ENCODE data around the gene ARFIP1. TPM values are rescaled to one million over a fixed set of nuclear protein-coding genes. Genes with fewer than 3 reads are reported as not detected.
"Not testable (repeated sequence)": the region's sequence is repeated elsewhere in the genome, so short reads cannot be mapped to it uniquely, and the experiment has no call there.

Gene ARFIP1
- total RNA-seq, 4 donors from 2014 or later, result 8.4 to 11.9 (median 9.7) TPM

- no peaks in the 10 kb centered on the region for H3K9me3 ChIP-seq
- H3K27me3 ChIP-seq, result no peaks in the 10 kb centered on the region
- H3K36me3 ChIP-seq, result peaks cover 0 to 8% of the 10 kb centered on the region in 2 donors
- DNase-seq (no peak), ATAC-seq (no peak)
- in situ Hi-C loops (cut with MboI; ENCODE audit: low sequenced_read_pairs in 4 of 4), result no loop called here
- H3K4me1 ChIP-seq, result peaks cover 7 to 9% of the 10 kb centered on the region in 2 donors
- no peak for TF ChIP-seq POLR2A (IDR thresholded peaks at IDR 0.05)
- TF ChIP-seq, protein P1, sequence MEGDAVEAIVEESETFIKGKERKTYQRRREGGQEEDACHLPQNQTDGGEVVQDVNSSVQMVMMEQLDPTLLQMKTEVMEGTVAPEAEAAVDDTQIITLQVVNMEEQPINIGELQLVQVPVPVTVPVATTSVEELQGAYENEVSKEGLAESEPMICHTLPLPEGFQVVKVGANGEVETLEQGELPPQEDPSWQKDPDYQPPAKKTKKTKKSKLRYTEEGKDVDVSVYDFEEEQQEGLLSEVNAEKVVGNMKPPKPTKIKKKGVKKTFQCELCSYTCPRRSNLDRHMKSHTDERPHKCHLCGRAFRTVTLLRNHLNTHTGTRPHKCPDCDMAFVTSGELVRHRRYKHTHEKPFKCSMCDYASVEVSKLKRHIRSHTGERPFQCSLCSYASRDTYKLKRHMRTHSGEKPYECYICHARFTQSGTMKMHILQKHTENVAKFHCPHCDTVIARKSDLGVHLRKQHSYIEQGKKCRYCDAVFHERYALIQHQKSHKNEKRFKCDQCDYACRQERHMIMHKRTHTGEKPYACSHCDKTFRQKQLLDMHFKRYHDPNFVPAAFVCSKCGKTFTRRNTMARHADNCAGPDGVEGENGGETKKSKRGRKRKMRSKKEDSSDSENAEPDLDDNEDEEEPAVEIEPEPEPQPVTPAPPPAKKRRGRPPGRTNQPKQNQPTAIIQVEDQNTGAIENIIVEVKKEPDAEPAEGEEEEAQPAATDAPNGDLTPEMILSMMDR (IDR thresholded peaks at IDR 0.05 in 4 of 5, conservative IDR thresholded peaks at IDR 0.05 in 1 of 5), result no peak
- no peak overlapping the region for H3K27ac ChIP-seq
- H3K4me3 ChIP-seq, result no peak overlapping the region
- intact Hi-C loops (cut with DNase I; ENCODE audit: low total_unique reads), result no loop called here
Observed at GRCh38 chr4:152896811-152897210, 117.1 kb downstream of the ARFIP1 start.

- H3K27me3 ChIP-seq; DNase-seq; intact Hi-C loops (cut with DNase I; ENCODE audit: low total_unique reads); H3K9me3 ChIP-seq; H3K36me3 ChIP-seq; H3K4me1 ChIP-seq; in situ Hi-C loops (cut with MboI; ENCODE audit: low sequenced_read_pairs in 4 of 4); H3K4me3 ChIP-seq; H3K27ac ChIP-seq; ATAC-seq: not testable (repeated sequence)
Observed at GRCh38 chr4:152898133-152898532, 118.4 kb downstream of the ARFIP1 start.

GRCh38 chr4:152898606-152899005 lies 118.9 kb downstream of the ARFIP1 start:
- Histone ChIP-seq H3K27me3 (no peaks in the 10 kb centered on the region), H3K36me3 (no peaks in the 10 kb centered on the region), H3K4me1 (peaks cover 7 to 9% of the 10 kb centered on the region in 2 donors), H3K27ac (no peak overlapping the region), H3K9me3 (no peaks in the 10 kb centered on the region), H3K4me3 (no peak overlapping the region)
- DNase-seq, result no peak
- intact Hi-C loops (cut with DNase I; ENCODE audit: low total_unique reads) (no loop called here), in situ Hi-C loops (cut with MboI; ENCODE audit: low sequenced_read_pairs in 4 of 4) (no loop called here)
- TF ChIP-seq, protein P1 (IDR thresholded peaks at IDR 0.05 in 4 of 5, conservative IDR thresholded peaks at IDR 0.05 in 1 of 5), result no peak
- TF ChIP-seq POLR2A (IDR thresholded peaks at IDR 0.05), result no peak
- no peak for ATAC-seq

- Histone ChIP-seq H3K4me1 (peaks cover 7 to 9% of the 10 kb centered on the region in 2 donors), H3K4me3 (no peak overlapping the region), H3K36me3 (no peaks in the 10 kb centered on the region), H3K27ac (no peak overlapping the region), H3K27me3 (no peaks in the 10 kb centered on the region), H3K9me3 (no peaks in the 10 kb centered on the region)
- no peak for ATAC-seq
- intact Hi-C loops (cut with DNase I; ENCODE audit: low total_unique reads), result no loop called here
- no peak for DNase-seq
- TF ChIP-seq, protein P1 (IDR thresholded peaks at IDR 0.05 in 4 of 5, conservative IDR thresholded peaks at IDR 0.05 in 1 of 5), result no peak
- no peak for TF ChIP-seq POLR2A (IDR thresholded peaks at IDR 0.05)
- in situ Hi-C loops (cut with MboI; ENCODE audit: low sequenced_read_pairs in 4 of 4), result no loop called here
Observed at GRCh38 chr4:152900395-152900794, 120.6 kb downstream of the ARFIP1 start.

DNA sequence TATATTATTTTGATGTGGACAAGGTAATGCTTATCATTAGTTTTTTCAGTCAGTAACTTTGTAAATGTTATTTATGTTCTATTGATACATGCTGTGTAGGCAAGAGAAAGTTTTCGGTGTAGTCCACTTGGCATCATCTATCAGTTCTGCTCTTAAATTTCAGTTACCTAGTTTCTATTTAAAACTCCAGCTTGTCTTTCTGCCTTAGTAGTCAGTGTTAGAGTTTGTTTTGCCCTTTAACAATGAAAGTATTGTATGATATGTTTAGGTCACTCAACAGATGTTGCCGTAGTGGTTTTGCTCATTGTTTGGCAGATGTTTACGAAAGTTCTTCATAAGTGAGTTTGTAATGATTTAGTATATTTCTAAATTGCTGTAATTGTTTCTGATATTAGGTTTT lies 121.5 kb downstream of the ARFIP1 start:
- Histone ChIP-seq H3K9me3 (no peaks in the 10 kb centered on the region), H3K4me1 (peaks cover 7 to 9% of the 10 kb centered on the region in 2 donors), H3K27me3 (no peaks in the 10 kb centered on the region), H3K4me3 (peak overlapping the region in 1 of 4 donors; percentile 13), H3K27ac (peak overlapping the region in 1 of 4 donors; percentile 31), H3K36me3 (no peaks in the 10 kb centered on the region)
- ATAC-seq (peak; percentile 82 to 83), DNase-seq (no peak)
- in situ Hi-C loops (cut with MboI; ENCODE audit: low sequenced_read_pairs in 4 of 4), result no loop called here
- TF ChIP-seq, protein P1 (IDR thresholded peaks at IDR 0.05 in 4 of 5, conservative IDR thresholded peaks at IDR 0.05 in 1 of 5), result no peak
- no peak for TF ChIP-seq POLR2A (IDR thresholded peaks at IDR 0.05)
- intact Hi-C loops (cut with DNase I; ENCODE audit: low total_unique reads), result no loop called here

All from gastrocnemius medialis (tissue), 4 donors.